HL-60 (cell line): ENCODE results near the gene MMUT.

Experiments
- CTCF ChIP-seq: IDR thresholded peaks from one replicate; pipeline ENCODE4 v1.5.1; 2011; ENCODE audit warnings: low read length, control low read depth, inconsistent platforms; ENCODE audit not compliant: insufficient read depth
- GABPA ChIP-seq: IDR thresholded peaks from 2 replicates; pipeline ENCODE4 v1.6.1; 2012; ENCODE audit warnings: low read depth
- POLR2AphosphoS5 ChIP-seq: IDR thresholded peaks from 2 replicates; pipeline ENCODE4 v1.6.1; 2012; ENCODE audit warnings: low read depth

GRCh38 chr6:49430866-49431265, 32.2 kb downstream of the MMUT start:
- TF ChIP-seq CTCF: no peak
- TF ChIP-seq GABPA: no peak
- no peak for TF ChIP-seq POLR2AphosphoS5
